Prostate gland (tissue), 2 donors: ENCODE results near the gene LRCH1. TPM values are rescaled to one million over a fixed set of nuclear protein-coding genes. Genes with fewer than 3 reads are reported as not detected.

Experiments
- DNase-seq: peaks from one replicate; pipeline ENCODE4 v3.0.0-alpha.2; 2019; ENCODE audit warnings: low spot score
- H3K27ac ChIP-seq, 2 donors: fragments of 200-600 bp; sonication (generic); 2 replicates each; pipeline ENCODE4 v1.5.1; 2017 to 2019
- H3K27me3 ChIP-seq: fragments of 200-600 bp; sonication (generic); replicated peaks from 2 replicates; pipeline ENCODE4 v1.5.1; 2019; ENCODE audit not compliant: insufficient read depth
- H3K36me3 ChIP-seq, 2 donors: fragments of 200-600 bp; sonication (generic); 1 replicate in 1 of 2; 2 replicates in 1 of 2; pipeline versions ENCODE4 v1.5.1 to v1.8.1; 2017 to 2019
- H3K4me1 ChIP-seq: fragments of 200-600 bp; sonication (generic); replicated peaks from 2 replicates; pipeline ENCODE4 v1.5.1; 2019
- H3K4me3 ChIP-seq, 2 donors: fragments of 200-600 bp; sonication (generic); 2 replicates each; pipeline ENCODE4 v1.5.1; 2017 to 2019
- H3K9me3 ChIP-seq: fragments of 200-600 bp; sonication (generic); 2 replicates; pipeline ENCODE4 v1.5.1; 2017
- CTCF ChIP-seq, 4 experiments: fragments of 200-600 bp in 2 of 4; fragments of 450-650 bp in 2 of 4; sonication (generic) in 2 of 4; IDR thresholded peaks; 1 replicate in 3 of 4; 2 replicates in 1 of 4; pipeline ENCODE4 v1.5.1; 2016 to 2019; ENCODE audit warnings: antibody characterized with exemption in 4 of 4, mild to moderate bottlenecking in 2 of 4, moderate library complexity in 2 of 4
- POLR2A ChIP-seq: fragments of 450-650 bp; IDR thresholded peaks from one replicate; pipeline ENCODE4 v1.6.1; 2016; ENCODE audit warnings: antibody characterized with exemption, mild to moderate bottlenecking
- POLR2AphosphoS5 ChIP-seq: sonication (generic); formaldehyde crosslinking; IDR thresholded peaks from one replicate; pipeline ENCODE4 v1.6.1; 2017; ENCODE audit warnings: antibody characterized with exemption
- WGBS: methylation state at CpG from one replicate; pipeline ENCODE4 v1.1.5; 2018; 5-methylcytosine and 5-hydroxymethylcytosine counted together
- intact Hi-C: fragments of 100-400 bp; cut with DNase I; formaldehyde crosslinking; loops from one replicate; pipeline ENCODE4 v1.14.2; 2022
- total RNA-seq, 2 donors: library from RNA; depleted of rRNA; stranded (reverse); fragments of >200 nt; gene quantifications; one replicate each; pipeline ENCODE4 v1.1.0, GENCODE V29; 2016

Gene LRCH1
- total RNA-seq, 2 donors from 2014 or later, result 14.8 to 17.2 TPM

- WGBS, result 72% methylated on average over 4 of the region's 4 CpGs
- Histone ChIP-seq H3K4me1 (peaks cover 5% of the 10 kb centered on the region), H3K27ac (no peak overlapping the region), H3K36me3 (no peaks in the 10 kb centered on the region), H3K27me3 (no peaks in the 10 kb centered on the region), H3K4me3 (no peak overlapping the region), H3K9me3 (no peaks in the 10 kb centered on the region)
- TF ChIP-seq POLR2A (no peak), CTCF (IDR thresholded peaks at IDR 0.05) (no peak), POLR2AphosphoS5 (no peak)
- intact Hi-C loops, result no loop called here
- no peak for DNase-seq
These were observed 17.3 kb downstream of the LRCH1 start for GRCh38 chr13:46570273-46570672.

GRCh38 chr13:46571189-46571908 lies 18.4 kb downstream of the LRCH1 start:
- intact Hi-C loops, result no loop called here
- Histone ChIP-seq H3K9me3 (no peaks in the 10 kb centered on the region), H3K27me3 (no peaks in the 10 kb centered on the region), H3K4me1 (peaks cover 5% of the 10 kb centered on the region), H3K4me3 (no peak overlapping the region), H3K36me3 (no peaks in the 10 kb centered on the region), H3K27ac (no peak overlapping the region)
- no peak for TF ChIP-seq CTCF (IDR thresholded peaks at IDR 0.05)
- TF ChIP-seq POLR2A, result no peak
- no peak for TF ChIP-seq POLR2AphosphoS5
- WGBS, result 44% methylated on average over 11 of the region's 11 CpGs
- no peak for DNase-seq

GRCh38 chr13:46571909-46572595 lies 19.1 kb downstream of the LRCH1 start:
- Histone ChIP-seq H3K27me3 (no peaks in the 10 kb centered on the region), H3K4me3 (no peak overlapping the region), H3K9me3 (no peaks in the 10 kb centered on the region), H3K27ac (no peak overlapping the region), H3K4me1 (peaks cover 5% of the 10 kb centered on the region), H3K36me3 (no peaks in the 10 kb centered on the region)
- 50% methylated on average over 7 of the region's 7 CpGs for WGBS
- no peak for DNase-seq
- intact Hi-C loops, result no loop called here
- no peak for TF ChIP-seq POLR2AphosphoS5
- TF ChIP-seq CTCF (IDR thresholded peaks at IDR 0.05), result no peak
- TF ChIP-seq POLR2A, result no peak

- Histone ChIP-seq H3K4me3 (no peak overlapping the region), H3K4me1 (peaks cover 5% of the 10 kb centered on the region), H3K9me3 (no peaks in the 10 kb centered on the region), H3K27ac (no peak overlapping the region), H3K27me3 (no peaks in the 10 kb centered on the region), H3K36me3 (no peaks in the 10 kb centered on the region)
- no peak for DNase-seq
- intact Hi-C loops, result no loop called here
- TF ChIP-seq POLR2A (no peak), CTCF (IDR thresholded peaks at IDR 0.05) (no peak), POLR2AphosphoS5 (no peak)
- 88% methylated on average over 6 of the region's 6 CpGs for WGBS
These were observed 19.9 kb downstream of the LRCH1 start for GRCh38 chr13:46572752-46573431.
